K562 (cell line): ENCODE data around the gene ILK. TPM values are rescaled to one million over a fixed set of nuclear protein-coding genes. Genes with fewer than 3 reads are reported as not detected.

ENCODE experiments used
- GATAD2B ChIP-seq: fragments of 450-650 bp; IDR thresholded peaks from 2 replicates; pipeline ENCODE4 v1.6.1; 2017; ENCODE audit warnings: mild to moderate bottlenecking, borderline replicate concordance
- GTF2E2 ChIP-seq: fragments of 200-800 bp; sonication (Bioruptor generic); IDR thresholded peaks from 2 replicates; pipeline ENCODE4 v1.6.1; 2016; ENCODE audit warnings: missing genetic modification characterization, missing compliant biosample characterization
- JUN ChIP-seq, 2 experiments: sonication (generic) in 1 of 2; formaldehyde crosslinking in 1 of 2; IDR thresholded peaks; 2 replicates each; pipeline versions ENCODE4 v1.6.1 to v1.8.0; 2012 to 2022; ENCODE audit warnings: borderline replicate concordance in 2 of 2, mild to moderate bottlenecking in 2 of 2, improper control_type of control experiment in 1 of 2, low read depth in 1 of 2, low read length in 1 of 2, missing genetic modification reagents in 1 of 2
- MIER1 ChIP-seq: fragments of 450-650 bp; IDR thresholded peaks from 2 replicates; pipeline ENCODE4 v1.6.1; 2016; ENCODE audit warnings: antibody characterized with exemption, mild to moderate bottlenecking, low read depth
- MTA1 ChIP-seq: fragments of 450-650 bp; IDR thresholded peaks from 2 replicates; pipeline ENCODE4 v1.6.1; 2017; ENCODE audit warnings: borderline replicate concordance
- NONO ChIP-seq, 2 experiments: fragments of 200-400 bp in 1 of 2; fragments of 450-650 bp in 1 of 2; formaldehyde crosslinking in 1 of 2; IDR thresholded peaks; 2 replicates each; pipeline ENCODE4 v1.6.1; 2017; ENCODE audit warnings: low read depth in 2 of 2, mild to moderate bottlenecking in 2 of 2, moderate library complexity in 2 of 2, low read length in 1 of 2
- RB1 ChIP-seq: fragments of 450-650 bp; IDR thresholded peaks from 2 replicates; pipeline ENCODE4 v1.6.1; 2017; ENCODE audit warnings: low read depth, mild to moderate bottlenecking
- RBBP5 ChIP-seq: fragments of 200-600 bp; sonication (generic); IDR thresholded peaks from 2 replicates; pipeline ENCODE4 v1.6.1; 2012; ENCODE audit warnings: borderline replicate concordance, mild to moderate bottlenecking, low read length, control low read depth, inconsistent platforms; ENCODE audit not compliant: insufficient read depth, poor library complexity, severe bottlenecking
- SP1 ChIP-seq: sonication (generic); formaldehyde crosslinking; IDR thresholded peaks from 2 replicates; pipeline ENCODE4 v1.8.1; 2022; ENCODE audit warnings: mild to moderate bottlenecking, missing genetic modification reagents
- ZKSCAN3 ChIP-seq: fragments of 250-450 bp; sonication (Bioruptor Pico); IDR thresholded peaks from 2 replicates; pipeline ENCODE4 v1.4.0; 2020
- ZNF592 ChIP-seq: fragments of 450-650 bp; IDR thresholded peaks from 2 replicates; pipeline ENCODE4 v1.6.1; 2017; ENCODE audit warnings: antibody characterized with exemption, mild to moderate bottlenecking
- polyA plus RNA-seq, 8 experiments: library from polyadenylated mRNA; depleted of rRNA in 4 of 8; stranded (reverse) in 5 of 8; unstranded in 3 of 8; fragments of >200 nt; fragmentation: Nextera tagmentation in 2 of 8; fragmentation: Illumina TruSeq in 1 of 8; extraction: Ambion mirVana in 2 of 8; extraction: Trizol in 1 of 8; gene quantifications; 2 replicates each; pipeline versions ENCODE4 v1.2.1 to v1.2.3, GENCODE V29; 2011 to 2014; ENCODE audit warnings: inconsistent platforms in 1 of 8, missing spikeins in 1 of 8
- total RNA-seq, 7 experiments: library from RNA; depleted of rRNA in 6 of 7; stranded (reverse); fragments of >200 nt in 6 of 7; fragmentation: Illumina TruSeq in 2 of 7; extraction: Trizol in 2 of 7; gene quantifications; 2 replicates each; pipeline versions ENCODE4 v1.2.1 to v1.2.3, GENCODE V29; 2011 to 2021; ENCODE audit warnings: low replicate concordance in 1 of 7

The ILK gene
- total and polyA plus RNA-seq, 9 of the 15 experiments (the other 6 are each of a cell fraction or from before 2014, with no cell fraction given): 43.3 to 95.9 (median 58.9) TPM

- peak; percentile 58; the same call in 1 of the 2 replicates for TF ChIP-seq ZNF592
- TF ChIP-seq MTA1: no peak
- TF ChIP-seq GATAD2B: peak; percentile 94
- no peak for TF ChIP-seq JUN (IDR thresholded peaks at IDR 0.05; ENCODE audit: borderline replicate concordance, low read depth, low read length)
- TF ChIP-seq JUN (CRISPR knock-in tag; IDR thresholded peaks at IDR 0.05; ENCODE audit: borderline replicate concordance): no peak
- TF ChIP-seq MIER1: no peak
- TF ChIP-seq NONO (IDR thresholded peaks at IDR 0.05; ENCODE audit: low read depth in 2 of 2, low read length in 1 of 2): peak; percentile 46 to 75; a peak in 2 of 4 replicates
- no peak for TF ChIP-seq SP1 (CRISPR knock-in tag)
- no peak for TF ChIP-seq ZKSCAN3 (CRISPR knock-in tag)
- peak; percentile 79; the same call in 1 of the 2 replicates for TF ChIP-seq RB1
- TF ChIP-seq RBBP5: peak; percentile 80
- TF ChIP-seq GTF2E2 (tag): peak; percentile 59; the same call in 1 of the 2 replicates
Measured at GRCh38 chr11:6611963-6612212, 8.3 kb downstream of the ILK start (continued).
